Naive thymus-derived CD4-positive, alpha-beta T cell (primary cell): ENCODE results near the gene SV2C. TPM values are rescaled to one million over a fixed set of nuclear protein-coding genes. Genes with fewer than 3 reads are reported as not detected.
A peak's percentile ranks its signal among the peaks of the same experiment; 100 is the strongest.

Source experiments
- ATAC-seq: fragments of 150-1000 bp; cut with Tn5 transposase; 2 replicates; pipeline ENCODE4 v1.10.0; 2021; ENCODE audit warnings: mild to moderate bottlenecking, moderate library complexity
- CTCF ChIA-PET: fragments of 350-600 bp; sonication (Branson Sonifier 250); formaldehyde crosslinking; loops from one replicate; lab custom pipeline; 2021; ENCODE audit warnings: antibody characterized with exemption; lab: Charles Lee
- POLR2A ChIA-PET: fragments of 350-600 bp; sonication (Branson Sonifier 250); formaldehyde crosslinking; loops from one replicate; lab custom pipeline; 2021; ENCODE audit warnings: antibody characterized with exemption, inconsistent platforms; lab: Charles Lee
- DNase-seq, 9 donors: peaks; one replicate each; pipeline versions ENCODE4 v3.0.0 to v3.0.0-alpha.2; 2020 to 2022; ENCODE audit warnings: mixed read lengths in 1 of 9
- H3K27ac ChIP-seq: one replicate; pipeline ENCODE4 v1.7.0; 2013; ENCODE audit warnings: mild to moderate bottlenecking, low read depth, low read length, moderate library complexity
- H3K27me3 ChIP-seq, 2 donors: one replicate each; pipeline ENCODE4 v1.7.0; 2013; ENCODE audit warnings: low read length in 2 of 2, mild to moderate bottlenecking in 2 of 2, moderate library complexity in 2 of 2; ENCODE audit not compliant: control insufficient read depth in 2 of 2, insufficient read depth in 2 of 2
- H3K36me3 ChIP-seq, 3 experiments: 1 replicate in 2 of 3; 2 replicates in 1 of 3; pipeline ENCODE4 v1.7.0; 2013; ENCODE audit warnings: low read length in 3 of 3, mild to moderate bottlenecking in 3 of 3, moderate library complexity in 1 of 3; ENCODE audit not compliant: insufficient read depth in 3 of 3, control insufficient read depth in 2 of 3
- H3K4me1 ChIP-seq, 2 donors: one replicate each; pipeline ENCODE4 v1.7.0; 2013; ENCODE audit warnings: low read length in 2 of 2, mild to moderate bottlenecking in 2 of 2, moderate library complexity in 1 of 2; ENCODE audit not compliant: control insufficient read depth in 2 of 2, insufficient read depth in 2 of 2
- H3K4me3 ChIP-seq: 2 replicates; pipeline ENCODE4 v1.7.0; 2013; ENCODE audit warnings: mild to moderate bottlenecking, low read length
- H3K9me3 ChIP-seq, 3 experiments: 1 replicate in 2 of 3; 2 replicates in 1 of 3; pipeline ENCODE4 v1.7.0; 2013; ENCODE audit warnings: low read length in 3 of 3; ENCODE audit not compliant: control insufficient read depth in 2 of 3
- H3K27ac Mint-ChIP-seq, 9 donors: one replicate each; pipeline ENCODE4 v1.8.0; 2020 to 2022; ENCODE audit warnings: mixed read lengths in 9 of 9, mild to moderate bottlenecking in 8 of 9, moderate library complexity in 5 of 9, inconsistent platforms in 2 of 9
- H3K27me3 Mint-ChIP-seq, 5 donors: one replicate each; pipeline ENCODE4 v1.8.0; 2021 to 2022; ENCODE audit warnings: mixed read lengths in 5 of 5, mild to moderate bottlenecking in 1 of 5
- H3K36me3 Mint-ChIP-seq, 5 donors: one replicate each; pipeline ENCODE4 v1.8.0; 2020 to 2022; ENCODE audit warnings: mixed read lengths in 5 of 5, mild to moderate bottlenecking in 3 of 5, inconsistent platforms in 1 of 5
- H3K4me1 Mint-ChIP-seq, 7 donors: one replicate each; pipeline ENCODE4 v1.8.0; 2020 to 2022; ENCODE audit warnings: mixed read lengths in 7 of 7, mild to moderate bottlenecking in 3 of 7, inconsistent platforms in 1 of 7
- H3K4me3 Mint-ChIP-seq, 10 donors: one replicate each; pipeline ENCODE4 v1.8.0; 2020 to 2022; ENCODE audit warnings: mild to moderate bottlenecking in 10 of 10, mixed read lengths in 10 of 10, moderate library complexity in 6 of 10, inconsistent platforms in 2 of 10
- H3K9me3 Mint-ChIP-seq, 11 donors: one replicate each; pipeline ENCODE4 v1.8.0; 2020 to 2022; ENCODE audit warnings: mixed read lengths in 11 of 11, mild to moderate bottlenecking in 4 of 11, inconsistent platforms in 1 of 11, moderate library complexity in 1 of 11
- intact Hi-C, 2 donors: fragments of 100-400 bp; cut with micrococcal nuclease; formaldehyde crosslinking; loops; one replicate each; pipeline ENCODE4 v1.15.1; 2023
- polyA plus RNA-seq, 2 donors: library from polyadenylated mRNA; unstranded; fragments of 300-500 nt; fragmentation: Illumina TruSeq; gene quantifications; one replicate each; pipeline ENCODE4 v1.2.3, GENCODE V29; 2021
- total RNA-seq, 6 experiments: library from RNA in 5 of 6; stranded (reverse) in 5 of 6; gene quantifications; 1 replicate in 5 of 6; 2 replicates in 1 of 6; pipeline ENCODE4 v1.2.3 and lab custom pipeline; 2021 to 2026

The SV2C gene
- total and polyA plus RNA-seq, 7 experiments from 2014 or later, result not detected

DNA sequence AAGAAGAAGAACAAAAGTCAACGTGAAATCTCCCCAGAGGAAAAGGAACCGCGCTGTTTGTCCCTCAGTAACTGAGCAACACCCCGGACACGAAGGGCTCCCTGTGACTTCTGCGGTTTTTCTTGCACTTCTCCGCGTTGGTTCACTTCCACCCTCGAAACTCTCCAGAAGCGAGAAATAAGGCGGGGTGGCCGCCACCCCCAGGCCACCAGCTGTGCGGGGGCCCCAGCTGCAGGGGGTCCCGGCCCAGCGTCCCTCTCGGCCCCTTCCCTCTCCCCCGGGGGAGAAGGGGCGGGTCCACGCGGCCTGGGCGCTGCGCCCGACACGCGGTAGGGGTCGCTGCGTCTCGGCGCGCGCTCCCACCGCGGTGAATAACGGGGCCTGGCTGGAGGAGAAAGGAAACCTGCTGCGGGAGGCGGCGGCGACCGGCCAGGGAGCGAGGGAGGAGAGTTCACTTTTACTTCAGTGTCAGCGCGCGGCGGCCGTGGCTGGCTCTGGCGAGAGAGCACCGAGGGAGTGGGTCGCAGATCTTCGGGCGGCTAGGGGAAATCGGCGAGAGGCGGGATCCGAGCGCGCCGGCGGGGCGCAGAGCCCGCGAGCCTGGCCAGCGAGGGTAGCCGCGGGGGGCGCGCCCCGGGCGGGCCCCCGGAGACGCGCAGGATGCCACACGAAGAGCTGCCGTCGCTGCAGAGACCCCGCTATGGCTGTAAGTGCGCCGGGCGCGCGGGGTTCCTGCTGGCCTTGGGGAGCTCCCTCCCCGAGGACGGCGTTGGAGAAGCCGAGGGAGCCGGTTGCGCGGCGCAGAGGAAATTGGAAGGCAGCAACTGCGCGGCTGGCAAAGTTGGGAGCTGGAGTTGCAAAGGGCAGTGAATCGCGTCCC, 319.9 kb downstream of the SV2C start, which contains the start of gene IQGAP2:
IQGAP2 (plus strand) TSS at position 400 of the 880 bp plus-strand sequence; CDS start at position 661, 261 bp downstream.
- no peaks in the 10 kb centered on the region for H3K27me3 ChIP-seq
- peaks cover 19 to 20% of the 10 kb centered on the region in 2 donors for H3K4me1 ChIP-seq
- intact Hi-C loops, result loop anchor here (1.0 to 10.0 kb wide), 22 partner anchors 10 to 1168 kb away; partner anchors contain the start of genes POC5 (in 2 of the 2), ANKRD31 (in 1 of the 2), F2R (in 1 of the 2) and HMGCR (in 1 of the 2)
- no peaks in the 10 kb centered on the region for H3K9me3 ChIP-seq
- H3K4me1 Mint-ChIP-seq, result peaks cover 35 to 62% (median 55%) of the 10 kb centered on the region in 7 donors
- peaks cover 0 to 14% (median 0%) of the 10 kb centered on the region in 5 donors for H3K27me3 Mint-ChIP-seq
- H3K4me3 Mint-ChIP-seq, result peak within 1 kb of the TSS; percentile 87 to 99 (median 92)
- ChIA-PET CTCF (interaction anchor here (0.5 to 8.8 kb wide), 19 partner anchors 10 to 452 kb away, joined by 3 to 70 read pairs (median 4); no protein-coding TSS in a partner anchor), POLR2A (interaction anchor here (0.5 to 5.1 kb wide), 18 partner anchors 9 to 1538 kb away, joined by 3 to 54 read pairs (median 4); no protein-coding TSS in a partner anchor)
- peak within 1 kb of the TSS; percentile 94 to 100 (median 97) for H3K27ac Mint-ChIP-seq
- H3K36me3 ChIP-seq, result peaks cover 0 to 8% (median 0%) of the 10 kb centered on the region in 3 experiments
- peaks cover 0 to 6% (median 0%) of the 10 kb centered on the region in 11 donors for H3K9me3 Mint-ChIP-seq
- peak within 1 kb of the TSS; percentile 94 for H3K27ac ChIP-seq
- ATAC-seq, result peak; percentile 73
- DNase-seq, result peak; percentile 88 to 94 (median 90)
- H3K36me3 Mint-ChIP-seq, result peaks cover 0 to 18% (median 0%) of the 10 kb centered on the region in 5 donors
- peak within 1 kb of the TSS; percentile 81 for H3K4me3 ChIP-seq
